Renal cortex interstitium (tissue), 11 donors: Measurements from ENCODE around the gene LENG9. TPM values are rescaled to one million over a fixed set of nuclear protein-coding genes. Genes with fewer than 3 reads are reported as not detected.
"Not testable (repeated sequence)": the region's sequence is repeated elsewhere in the genome, so short reads cannot be mapped to it uniquely, and the experiment has no call there.

ENCODE experiments used
- DNase-seq, 11 donors: peaks; one replicate each; pipeline ENCODE4 v3.0.0-alpha.2; 2013; ENCODE audit warnings: low read depth in 9 of 11, low spot score in 4 of 11; ENCODE audit errors: extremely low read depth in 1 of 11
- polyA plus RNA-seq, 3 donors: library from polyadenylated mRNA; unstranded; fragments of 120-200 nt; gene quantifications; one replicate each; pipeline ENCODE4 v1.2.1, GENCODE V29; 2013; ENCODE audit not compliant: insufficient read length in 3 of 3

The LENG9 gene
- polyA plus RNA-seq, 3 donors, result 1.6 to 3.3 (median 1.8) TPM

- no peak for DNase-seq
Observed at GRCh38 chr19:54453921-54454780, 9.4 kb downstream of the LENG9 start.

- no peak for DNase-seq
Observed at GRCh38 chr19:54452626-54453025, 11.0 kb downstream of the LENG9 start.

- no peak for DNase-seq
Observed at GRCh38 chr19:54451997-54452396, 11.6 kb downstream of the LENG9 start.

GRCh38 chr19:54451331-54451871 is 12.2 kb downstream of the LENG9 start:
- no peak for DNase-seq

- no peak for DNase-seq
Observed at GRCh38 chr19:54449701-54450069, 13.9 kb downstream of the LENG9 start.

GRCh38 chr19:54448774-54449700 is 14.5 kb downstream of the LENG9 start, which contains the start of gene LENG8:
TSS of gene LENG8 (plus strand) at chr19:54449199. CDS start at chr19:54451345, 2,146 bp downstream.
- peak in 10 of 11 donors; percentile 91 to 98 (median 96) for DNase-seq

GRCh38 chr19:54448040-54448773 is 15.4 kb downstream of the LENG9 start:
- DNase-seq, result peak in 1 of 11 donors; percentile 55

- DNase-seq, result not testable (repeated sequence)
Observed at GRCh38 chr19:54446349-54446748, 17.2 kb downstream of the LENG9 start.

GRCh38 chr19:54444737-54445136 is 18.8 kb downstream of the LENG9 start:
- DNase-seq, result no peak

- no peak for DNase-seq
Observed at GRCh38 chr19:54440641-54441040, 22.9 kb downstream of the LENG9 start.

GRCh38 chr19:54439174-54439851 is 24.3 kb downstream of the LENG9 start:
- no peak for DNase-seq

- no peak for DNase-seq
Observed at GRCh38 chr19:54436628-54437252, 26.8 kb downstream of the LENG9 start.

- no peak for DNase-seq
Observed at GRCh38 chr19:54436031-54436523, 27.5 kb downstream of the LENG9 start.

GRCh38 chr19:54435551-54436016 is 28.0 kb downstream of the LENG9 start:
- no peak for DNase-seq

GRCh38 chr19:54434873-54435214 is 28.7 kb downstream of the LENG9 start:
- DNase-seq, result no peak

- no peak for DNase-seq
Observed at GRCh38 chr19:54434112-54434872, 29.3 kb downstream of the LENG9 start.

GRCh38 chr19:54433697-54434096 is 29.9 kb downstream of the LENG9 start:
- no peak for DNase-seq
